Activated gamma-delta T cell (primary cell): ENCODE data around the gene NDUFS1.
"Not testable (repeated sequence)": the region's sequence is repeated elsewhere in the genome, so short reads cannot be mapped to it uniquely, and the experiment has no call there.

ENCODE experiments used
- DNase-seq: peaks from one replicate; lab custom pipeline; 2025; lab: John Stamatoyannopoulos, UW
- total RNA-seq, 2 donors: gene quantifications; one replicate each; lab custom pipeline; 2026; lab: John Stamatoyannopoulos, UW

Gene NDUFS1
- 138 to 145 reads per million in 2 donors for total RNA-seq

- peak; percentile 90 for DNase-seq
Measured at GRCh38 chr2:206159346-206160124, at the start of gene NDUFS1, which contains the start of gene EEF1B2. NDUFS1 (minus strand) TSS chr2:206159444; CDS start chr2:206153678, 5,766 bp downstream. EEF1B2 (plus strand) TSS chr2:206159895; CDS start chr2:206159980, 85 bp downstream.

DNA sequence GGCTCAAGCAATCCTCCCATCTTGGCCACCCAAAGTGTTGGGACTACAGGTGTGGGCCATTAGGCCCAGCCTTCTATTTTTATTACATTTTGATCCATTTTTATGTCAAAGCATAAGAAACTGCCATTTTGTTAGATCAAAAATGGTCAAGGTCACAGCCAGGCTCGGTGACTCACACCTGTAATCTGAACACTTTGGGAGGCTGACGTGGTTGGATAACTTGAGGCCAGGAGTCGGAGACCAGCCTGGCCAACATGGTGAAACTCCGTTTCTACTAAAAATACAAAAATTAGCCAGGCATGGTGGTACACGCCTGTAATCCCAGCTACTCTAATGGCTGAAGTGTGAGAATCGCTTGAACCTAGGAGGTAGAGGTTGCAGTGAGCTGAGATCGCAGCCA is 49.7 kb upstream of the NDUFS1 start:
- DNase-seq = no peak

GRCh38 chr2:206207316-206207715 is 48.1 kb upstream of the NDUFS1 start:
- DNase-seq = not testable (repeated sequence)

DNA sequence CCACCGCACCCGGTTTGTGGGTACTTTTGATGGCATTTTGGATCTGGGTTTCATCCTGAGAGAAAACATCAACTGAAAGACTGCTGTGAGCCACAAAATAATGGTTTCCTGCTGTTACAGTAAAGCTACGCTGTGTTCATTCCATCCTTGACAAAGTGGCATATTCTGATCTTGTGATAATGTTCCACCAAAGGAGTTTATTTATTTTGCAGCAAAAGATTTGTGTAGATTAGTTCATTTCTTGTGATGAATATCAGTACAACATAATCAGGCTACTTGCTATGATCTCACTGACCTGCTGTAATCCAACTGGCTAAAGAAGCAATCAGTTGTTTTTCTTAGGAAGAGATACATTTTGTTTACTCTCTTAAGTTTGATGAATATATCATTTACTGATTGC is 45.5 kb upstream of the NDUFS1 start:
- no peak for DNase-seq

GRCh38 chr2:206203331-206203730 is 44.1 kb upstream of the NDUFS1 start:
- no peak for DNase-seq

- no peak for DNase-seq
Measured at GRCh38 chr2:206202446-206202845, 43.2 kb upstream of the NDUFS1 start.

GRCh38 chr2:206201075-206201848 is 42.0 kb upstream of the NDUFS1 start:
- no peak for DNase-seq

GRCh38 chr2:206198677-206199076 is 39.4 kb upstream of the NDUFS1 start:
- DNase-seq = no peak

GRCh38 chr2:206193671-206194357 is 34.6 kb upstream of the NDUFS1 start:
- no peak for DNase-seq

DNA sequence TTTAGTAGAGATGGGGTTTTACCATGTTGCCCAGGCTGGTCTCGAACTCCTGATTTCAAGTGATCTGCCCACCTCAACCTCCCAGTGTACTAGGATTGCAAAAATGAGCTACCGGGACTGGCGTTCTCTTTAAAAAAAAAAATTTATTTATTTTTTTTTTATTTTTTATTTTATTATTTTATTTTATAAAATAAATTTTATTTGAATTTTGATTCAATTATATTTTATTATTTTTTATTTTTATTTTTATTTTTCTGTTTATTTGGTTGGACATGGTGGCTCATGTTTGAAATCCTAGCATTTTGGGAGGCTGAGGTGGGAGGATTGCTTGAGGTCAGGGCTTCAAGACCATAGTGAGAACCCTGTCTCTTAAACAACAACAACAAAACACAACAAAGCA is 32.9 kb upstream of the NDUFS1 start:
- no peak for DNase-seq

GRCh38 chr2:206190689-206191088 is 31.4 kb upstream of the NDUFS1 start:
- DNase-seq = no peak

GRCh38 chr2:206190111-206190510 is 30.9 kb upstream of the NDUFS1 start:
- DNase-seq = no peak

DNA sequence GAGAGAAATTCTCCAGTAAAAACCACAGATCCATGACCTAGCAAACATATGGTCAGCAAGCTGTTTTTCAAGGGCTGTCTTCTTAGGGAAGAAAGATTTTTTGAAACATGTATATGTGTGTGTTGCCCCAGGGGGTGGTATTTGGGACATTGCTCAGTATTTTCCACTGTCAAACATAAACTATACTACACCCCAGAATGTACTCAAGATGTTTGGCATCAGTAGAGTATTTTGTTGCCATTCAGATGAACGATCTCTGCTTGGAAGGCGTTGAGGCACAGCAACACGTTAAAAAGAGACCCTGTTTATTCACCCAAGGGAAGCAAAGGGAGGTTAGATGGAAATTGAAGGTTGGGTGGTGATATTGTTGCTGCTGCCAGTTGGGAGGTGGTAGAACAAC is 30.4 kb upstream of the NDUFS1 start:
- DNase-seq = no peak

DNA sequence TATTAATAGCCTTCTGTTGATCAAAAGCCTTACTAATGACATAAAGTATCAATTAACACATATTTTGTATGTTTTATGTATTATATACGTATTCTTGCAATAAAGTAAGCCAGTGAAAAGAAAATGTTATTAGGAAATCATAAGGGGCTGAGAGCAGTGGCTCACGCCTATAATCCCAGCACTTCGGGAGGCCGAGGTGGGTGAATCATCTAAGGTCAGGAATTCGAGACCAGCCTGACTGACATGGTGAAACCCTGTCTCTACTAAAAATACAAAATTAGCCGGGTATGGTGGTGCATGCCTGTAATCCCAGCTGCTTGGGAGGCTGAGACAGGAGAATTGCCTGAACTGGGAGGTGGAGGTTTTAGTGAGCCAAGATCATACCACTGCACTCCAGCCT is 22.3 kb upstream of the NDUFS1 start:
- not testable (repeated sequence) for DNase-seq

- no peak for DNase-seq
Measured at GRCh38 chr2:206176901-206177300, 17.7 kb upstream of the NDUFS1 start.

DNA sequence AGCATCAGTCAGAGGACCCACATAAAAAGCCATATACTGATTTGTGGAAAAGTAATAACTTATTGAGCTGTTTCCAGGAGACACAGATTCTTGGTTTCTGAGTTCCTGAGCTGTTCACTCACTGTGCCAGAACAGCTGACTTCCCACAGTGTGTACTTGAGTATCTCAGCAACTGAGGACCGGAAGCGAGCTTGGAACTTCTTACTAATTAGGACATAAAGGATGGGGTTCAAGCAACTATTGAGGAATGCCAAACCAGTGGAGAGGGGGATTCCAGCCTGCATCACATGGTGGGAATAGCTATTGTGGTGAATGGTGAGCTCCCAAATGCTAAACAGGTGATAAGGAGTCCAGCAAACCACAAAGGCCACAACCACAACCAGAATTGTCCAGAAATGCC is 16.9 kb upstream of the NDUFS1 start:
- no peak for DNase-seq

- DNase-seq = no peak
Measured at GRCh38 chr2:206173147-206173546, 13.9 kb upstream of the NDUFS1 start.

- not testable (repeated sequence) for DNase-seq
Measured at GRCh38 chr2:206171624-206172397, 12.6 kb upstream of the NDUFS1 start.

DNA sequence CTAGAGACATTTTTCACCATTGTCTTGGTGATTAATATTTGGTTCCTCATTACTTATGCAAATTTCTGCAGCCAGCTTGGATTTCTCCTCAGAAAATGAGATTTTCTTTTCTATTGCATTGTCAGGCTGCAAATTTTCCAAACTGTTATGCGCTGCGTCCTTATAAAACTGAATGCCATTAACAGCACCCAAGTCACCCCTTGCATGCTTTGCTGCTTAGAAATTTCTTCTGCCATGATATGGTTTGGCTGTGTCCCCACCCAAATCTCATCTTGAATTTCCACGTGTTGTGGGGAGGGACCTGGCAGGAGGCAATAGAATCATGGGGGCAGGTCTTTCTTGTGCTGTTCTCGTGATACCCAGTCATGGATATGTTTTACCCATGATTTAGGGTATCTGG is 9.0 kb upstream of the NDUFS1 start:
- DNase-seq = not testable (repeated sequence)

DNA sequence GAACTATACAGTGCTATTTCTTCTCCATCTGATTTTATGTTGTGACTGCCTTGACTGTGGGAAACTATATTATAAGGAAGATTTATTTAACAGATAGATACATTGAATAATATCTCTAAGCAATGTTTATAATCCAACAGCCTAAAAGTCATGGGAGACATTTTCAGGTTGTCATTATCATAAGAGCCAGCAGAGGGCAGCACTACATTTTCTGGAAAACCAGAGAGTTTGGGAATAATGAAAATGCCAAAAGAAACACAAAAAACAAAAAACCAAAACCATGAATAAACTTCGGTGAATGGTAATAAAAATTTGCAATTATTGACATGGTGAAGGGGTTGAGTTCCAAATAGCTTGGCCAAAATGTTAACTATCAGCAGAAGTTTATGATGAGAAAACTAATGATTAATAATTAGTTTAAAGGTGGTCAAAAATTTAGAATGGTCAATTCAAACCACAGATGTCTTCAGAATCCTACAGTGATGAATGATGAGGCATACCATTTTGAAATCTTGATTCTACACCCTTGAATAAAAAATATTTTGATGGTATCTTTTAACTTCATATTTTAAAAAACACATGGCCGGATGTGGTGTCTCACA is 5.1 kb upstream of the NDUFS1 start:
- DNase-seq = no peak

DNA sequence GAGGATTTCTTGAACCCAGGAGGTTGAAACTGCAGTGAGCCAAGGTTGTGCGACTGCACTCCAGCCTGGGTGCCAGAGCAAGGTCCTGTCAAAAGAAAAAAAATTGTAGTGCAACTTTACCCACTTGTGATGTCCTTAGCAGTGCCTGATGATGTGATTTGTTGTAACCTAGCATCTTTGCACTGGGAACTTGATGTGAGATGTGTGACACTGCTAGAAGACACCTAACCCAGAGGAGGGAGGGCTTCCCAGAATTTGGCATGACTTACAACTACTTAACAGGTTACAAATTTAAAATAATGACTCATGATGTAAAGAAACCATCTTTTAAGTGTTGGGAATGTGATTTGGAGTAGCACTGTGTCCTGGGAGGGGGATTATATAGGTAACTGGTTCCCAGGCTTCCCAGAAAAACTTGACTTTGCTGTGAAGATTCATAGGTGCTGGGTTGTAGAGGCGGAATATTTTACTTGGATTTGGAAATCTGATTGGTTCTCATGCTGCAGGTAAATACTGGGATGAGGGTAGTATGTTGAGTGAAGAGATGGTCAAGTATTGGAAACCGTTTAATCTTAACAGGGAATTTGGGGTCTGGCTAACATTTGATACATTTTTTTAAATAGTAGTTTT is 4.1 kb upstream of the NDUFS1 start:
- no peak for DNase-seq
